GM12878 (cell line): ENCODE measurements around the gene TK1. TPM values are rescaled to one million over a fixed set of nuclear protein-coding genes. Genes with fewer than 3 reads are reported as not detected.
A peak's percentile ranks its signal among the peaks of the same experiment; 100 is the strongest.

ENCODE experiments used
- ATAC-seq: fragments of 200-7000 bp; cut with Tn5 transposase; 3 replicates; pipeline ENCODE4 v1.9.1; 2020; ENCODE audit warnings: mild to moderate bottlenecking, moderate library complexity
- BruUV-seq: library from RNA; stranded (reverse); fragments of 400-500 nt; replicated peaks from 2 replicates; lab custom pipeline; 2021; lab: Mats Ljungman, UMichigan
- CTCF ChIA-PET: fragments of 300-600 bp; sonication (Branson Sonifier 250); formaldehyde crosslinking; extraction: SDS; loops from one replicate; lab custom pipeline; 2021; ENCODE audit warnings: inconsistent platforms; lab: Yijun Ruan, JAX
- POLR2A ChIA-PET: fragments of 350-600 bp; formaldehyde crosslinking; extraction: SDS; loops from one replicate; lab custom pipeline; 2021; ENCODE audit warnings: inconsistent platforms; lab: Charles Lee
- RAD21 ChIA-PET: fragments of 300-600 bp; sonication (Branson Sonifier 250); formaldehyde crosslinking; loops from one replicate; lab custom pipeline; 2023; ENCODE audit warnings: antibody characterized with exemption; ENCODE audit not compliant: unreplicated experiment; lab: Charles Lee
- SMC1A ChIA-PET: fragments of 300-600 bp; sonication (Branson Sonifier 250); formaldehyde crosslinking; loops from one replicate; lab custom pipeline; 2023; ENCODE audit not compliant: unreplicated experiment, uncharacterized antibody; lab: Charles Lee
- DNase-seq: peaks from one replicate; pipeline ENCODE4 v3.0.0-alpha.2; 2011; ENCODE audit warnings: low read depth, low spot score
- FAIRE-seq: peaks from 3 replicates; lab custom pipeline; 2011; peaks lifted over from hg19 to GRCh38; lab: Jason Lieb, UNC
- H2AFZ ChIP-seq: 2 replicates; pipeline ENCODE4 v1.6.0; 2011; ENCODE audit warnings: low read depth, low read length, control low read depth; ENCODE audit not compliant: control insufficient read depth
- H3K27ac ChIP-seq: 2 replicates; pipeline ENCODE4 v1.5.1; 2011; ENCODE audit warnings: control low read depth; ENCODE audit not compliant: control insufficient read depth, insufficient read depth
- H3K27me3 ChIP-seq, 2 experiments: replicated peaks in 1 of 2; 2 replicates each; pipeline versions ENCODE4 v1.6.0 to v1.6.1; 2011; ENCODE audit warnings: low read length in 1 of 2; ENCODE audit not compliant: control insufficient read depth in 2 of 2, insufficient read depth in 2 of 2
- H3K36me3 ChIP-seq, 2 experiments: 2 replicates each; pipeline ENCODE4 v1.5.1; 2011; ENCODE audit warnings: low read length in 1 of 2; ENCODE audit not compliant: control insufficient read depth in 2 of 2, insufficient read depth in 2 of 2
- H3K4me1 ChIP-seq: 2 replicates; pipeline ENCODE4 v1.6.1; 2011; ENCODE audit warnings: mild to moderate bottlenecking, low read length, moderate library complexity, mixed read lengths; ENCODE audit not compliant: control insufficient read depth, insufficient read depth
- H3K4me2 ChIP-seq: 2 replicates; pipeline ENCODE4 v1.6.0; 2011; ENCODE audit warnings: control low read depth; ENCODE audit not compliant: control insufficient read depth, insufficient read depth
- H3K4me3 ChIP-seq: fragments of 200-600 bp; sonication (generic); 2 replicates; pipeline ENCODE4 v1.5.1; 2016
- H3K79me2 ChIP-seq: 2 replicates; pipeline ENCODE4 v1.6.0; 2011; ENCODE audit warnings: low read length; ENCODE audit not compliant: control insufficient read depth, insufficient read depth
- H3K9ac ChIP-seq: 2 replicates; pipeline ENCODE4 v1.8.0; 2011; ENCODE audit warnings: low read length, control low read depth, mixed read lengths; ENCODE audit not compliant: control insufficient read depth, insufficient read depth
- H3K9me3 ChIP-seq: replicated peaks from 3 replicates; pipeline ENCODE4 v1.5.1; 2011; ENCODE audit warnings: mild to moderate bottlenecking, low read length; ENCODE audit not compliant: control insufficient read depth, insufficient read depth
- H4K20me1 ChIP-seq: 2 replicates; pipeline ENCODE4 v1.6.0; 2011; ENCODE audit not compliant: control insufficient read depth, insufficient read depth
- BHLHE40 ChIP-seq, 2 experiments: fragments of 450-650 bp in 1 of 2; IDR thresholded peaks; 2 replicates each; pipeline ENCODE4 v1.6.1; 2011 to 2017; ENCODE audit warnings: low read depth in 2 of 2, borderline replicate concordance in 1 of 2, improper control_type of control experiment in 1 of 2, low read length in 1 of 2, mild to moderate bottlenecking in 1 of 2
- CREB1 ChIP-seq: IDR thresholded peaks from 2 replicates; pipeline ENCODE4 v1.6.1; 2012; ENCODE audit warnings: low read depth, mild to moderate bottlenecking, inconsistent platforms
- CREM ChIP-seq: IDR thresholded peaks from 2 replicates; pipeline ENCODE4 v1.6.1; 2014; ENCODE audit warnings: antibody characterized with exemption, low read depth
- EED ChIP-seq: sonication (generic); IDR thresholded peaks from 2 replicates; pipeline ENCODE4 v1.6.1; 2016; ENCODE audit warnings: antibody characterized with exemption, low read depth
- EGR1 ChIP-seq, 2 experiments: IDR thresholded peaks; 1 replicate in 1 of 2; 2 replicates in 1 of 2; pipeline ENCODE4 v1.6.1; 2011 to 2012; ENCODE audit warnings: low read depth in 2 of 2, low read length in 2 of 2, borderline replicate concordance in 1 of 2, mild to moderate bottlenecking in 1 of 2, moderate library complexity in 1 of 2
- EP300 ChIP-seq, 2 experiments: fragments of 150-350 bp in 1 of 2; IDR thresholded peaks; 2 replicates each; pipeline ENCODE4 v1.6.1; 2011 to 2012; ENCODE audit warnings: low read depth in 2 of 2, low read length in 2 of 2, borderline replicate concordance in 1 of 2, improper control_type of control experiment in 1 of 2, inconsistent platforms in 1 of 2; ENCODE audit not compliant: control insufficient read depth in 1 of 2
- EZH2 ChIP-seq: IDR thresholded peaks from 2 replicates; pipeline ENCODE4 v1.6.1; 2012; ENCODE audit warnings: low read depth, mild to moderate bottlenecking, control low read depth, inconsistent platforms, low read length, borderline replicate concordance; ENCODE audit not compliant: control insufficient read depth
- HDAC6 ChIP-seq: fragments of 200-600 bp; sonication (generic); IDR thresholded peaks from one replicate; pipeline ENCODE4 v1.8.0; 2017; ENCODE audit warnings: antibody characterized with exemption; ENCODE audit not compliant: unreplicated experiment
- IKZF1 ChIP-seq: fragments of 450-650 bp; conservative IDR thresholded peaks from 2 replicates; pipeline ENCODE4 v1.6.1; 2017; ENCODE audit warnings: antibody characterized with exemption, mild to moderate bottlenecking
- LARP7 ChIP-seq: fragments of 450-650 bp; IDR thresholded peaks from 2 replicates; pipeline ENCODE4 v1.6.1; 2017; ENCODE audit warnings: mild to moderate bottlenecking
- MTA3 ChIP-seq: IDR thresholded peaks from 2 replicates; pipeline ENCODE4 v1.6.1; 2012; ENCODE audit warnings: low read length, inconsistent platforms, borderline replicate concordance
- NBN ChIP-seq: fragments of 450-650 bp; IDR thresholded peaks from 2 replicates; pipeline ENCODE4 v1.6.1; 2016
- PBX3 ChIP-seq: IDR thresholded peaks from 2 replicates; pipeline ENCODE4 v1.6.1; 2011; ENCODE audit warnings: mild to moderate bottlenecking, low read depth, low read length, moderate library complexity; ENCODE audit not compliant: insufficient replicate concordance
- RAD51 ChIP-seq: fragments of 450-650 bp; IDR thresholded peaks from 2 replicates; pipeline ENCODE4 v1.6.1; 2016; ENCODE audit warnings: moderate library complexity, mild to moderate bottlenecking, inconsistent platforms
- SIX5 ChIP-seq: IDR thresholded peaks from 2 replicates; pipeline ENCODE4 v1.6.1; 2011; ENCODE audit warnings: mild to moderate bottlenecking, low read depth, low read length, moderate library complexity; ENCODE audit not compliant: severe bottlenecking
- SMAD5 ChIP-seq: IDR thresholded peaks from 2 replicates; pipeline ENCODE4 v1.6.1; 2016; ENCODE audit warnings: antibody characterized with exemption, low read depth
- STAT1 ChIP-seq: fragments of 450-650 bp; conservative IDR thresholded peaks from 2 replicates; pipeline ENCODE4 v1.6.1; 2014; ENCODE audit warnings: antibody characterized with exemption, mild to moderate bottlenecking
- SUPT20H ChIP-seq: IDR thresholded peaks from 2 replicates; pipeline ENCODE4 v1.6.1; 2011; ENCODE audit warnings: low read depth, mild to moderate bottlenecking, low read length, moderate library complexity, borderline replicate concordance; ENCODE audit not compliant: control insufficient read depth
- TBL1XR1 ChIP-seq: IDR thresholded peaks from 2 replicates; pipeline ENCODE4 v1.6.1; 2012; ENCODE audit warnings: low read depth, low read length, improper control_type of control experiment
- TCF12 ChIP-seq: IDR thresholded peaks from 2 replicates; pipeline ENCODE4 v1.6.1; 2011; ENCODE audit warnings: low read depth, mild to moderate bottlenecking, low read length
- ZBED1 ChIP-seq: IDR thresholded peaks from 2 replicates; pipeline ENCODE4 v1.6.1; 2016; ENCODE audit warnings: borderline replicate concordance
- WGBS: methylation state at CpG from one replicate; pipeline ENCODE4 v1.1.6; 2016; ENCODE audit warnings: low lambda C conversion rate; ENCODE audit not compliant: insufficient replicate concordance, insufficient coverage; ENCODE audit errors: missing lambda C conversion rate; 5-methylcytosine and 5-hydroxymethylcytosine counted together
- in situ Hi-C: fragments of 300-500 bp; cut with MboI; formaldehyde crosslinking; loops from 9 replicates; pipeline ENCODE4 v1.14.3; 2018; ENCODE audit warnings: mixed read lengths
- intact Hi-C: fragments of 100-400 bp; cut with micrococcal nuclease; formaldehyde crosslinking; loops from one replicate; pipeline ENCODE4 v1.14.2; 2022; ENCODE audit not compliant: unreplicated experiment
- polyA plus RNA-seq, 11 experiments: library from polyadenylated mRNA; depleted of rRNA in 4 of 11; unstranded in 6 of 11; stranded (reverse) in 5 of 11; fragments of >200 nt; fragmentation: Nextera tagmentation in 4 of 11; fragmentation: Illumina TruSeq in 1 of 11; extraction: Ambion mirVana in 4 of 11; extraction: Trizol in 1 of 11; gene quantifications; 1 replicate in 1 of 11; 2 replicates in 10 of 11; pipeline versions ENCODE4 v1.2.1 to v1.2.3, GENCODE V29; 2011 to 2016; ENCODE audit warnings: inconsistent platforms in 2 of 11, missing spikeins in 2 of 11, low read depth in 1 of 11
- total RNA-seq, 4 experiments: library from RNA; depleted of rRNA in 3 of 4; stranded (reverse); fragments of >200 nt in 3 of 4; fragmentation: Illumina TruSeq in 1 of 4; extraction: Trizol in 1 of 4; gene quantifications; 2 replicates each; pipeline versions ENCODE4 v1.2.1 to v1.2.3, GENCODE V29; 2013 to 2021

The TK1 gene
- total and polyA plus RNA-seq, 10 of the 15 experiments (the other 5 are each of a cell fraction or from before 2014, with no cell fraction given), result 4.6 to 175 (median 77.9) TPM

DNA sequence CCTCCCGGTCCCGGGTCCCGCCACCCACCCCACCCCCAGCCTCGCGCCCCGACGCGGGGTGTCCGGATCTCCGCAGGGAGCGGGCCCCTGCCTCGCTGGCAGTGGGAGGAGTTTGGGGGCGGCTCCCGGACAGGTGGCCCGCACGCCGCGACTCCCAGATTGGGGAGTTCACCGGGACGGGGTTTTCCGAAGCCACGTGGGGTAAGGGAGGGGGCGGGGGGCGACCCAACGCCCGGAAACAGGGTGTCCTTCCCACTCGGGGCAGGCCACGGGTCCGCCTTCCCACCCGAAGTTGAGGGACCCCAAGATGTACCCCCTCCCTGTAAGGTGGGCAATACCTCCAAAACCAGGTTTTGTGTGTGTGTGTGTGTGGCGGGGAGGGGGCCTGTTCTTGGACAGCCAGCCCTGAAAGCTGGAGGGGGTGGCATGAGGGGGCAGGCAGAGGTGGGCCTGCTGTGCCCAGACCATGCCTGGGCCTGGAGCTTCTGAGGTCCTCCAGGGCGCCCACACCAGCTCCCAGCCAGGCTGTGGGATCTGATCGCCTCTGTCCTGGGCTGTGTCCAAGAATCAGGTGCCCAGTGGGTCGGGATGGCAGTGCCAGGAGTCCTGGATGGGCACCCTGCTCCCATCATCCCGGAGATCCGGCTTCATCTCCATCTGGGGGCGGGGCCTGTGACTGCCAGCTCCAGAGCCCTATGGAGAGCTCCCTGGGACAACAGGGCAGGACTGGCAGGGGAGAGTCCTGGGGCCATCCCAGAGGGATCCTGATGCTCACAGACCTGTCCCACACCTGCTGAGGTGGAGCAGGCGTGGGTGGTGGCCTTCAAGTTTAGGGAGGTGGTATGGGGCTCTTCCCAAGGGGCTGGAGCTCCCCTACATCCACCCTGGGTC, 17.7 kb downstream of the TK1 start:
- peaks cover 38% of the 10 kb centered on the region for H3K4me1 ChIP-seq
- H3K9me3 ChIP-seq, result no peaks in the 10 kb centered on the region
- ChIA-PET CTCF (interaction anchor here (0.6 to 1.9 kb wide), 7 partner anchors 11 to 37 kb away, joined by 3 to 11 read pairs (median 4); no protein-coding TSS in a partner anchor), RAD21 (interaction anchor here (0.8 to 2.2 kb wide), 9 partner anchors 11 to 82 kb away, joined by 3 to 8 read pairs (median 4); partner anchors contain the start of gene TMC8), SMC1A (interaction anchor here (1.1 to 1.9 kb wide), 8 partner anchors 14 to 41 kb away, joined by 3 to 11 read pairs (median 5); no protein-coding TSS in a partner anchor), POLR2A (interaction anchor here (0.6 to 8.7 kb wide), 9 partner anchors 9 to 55 kb away, joined by 4 to 85 read pairs (median 6); partner anchors contain the start of genes TMC6 and TMC8)
- no peak overlapping the region for H2AFZ ChIP-seq
- H3K36me3 ChIP-seq, result peaks cover 0 to 19% of the 10 kb centered on the region in 2 experiments; a peak in 3 of 4 replicates
- peak; percentile 42 for ATAC-seq
- H3K27ac ChIP-seq, result peak overlapping the region; percentile 94
- no peaks in the 10 kb centered on the region; the same call in 1 of the 2 replicates for H4K20me1 ChIP-seq
- H3K27me3 ChIP-seq, result no peaks in the 10 kb centered on the region
- in situ Hi-C loops (loop anchor here (25.0 kb wide), 1 partner anchor 1907 kb away; the partner anchor contains the start of gene UBALD2), intact Hi-C loops (loop anchor here (2.0 kb wide), 1 partner anchor 14 kb away; no protein-coding TSS in a partner anchor)
- BruUV-seq, result no TSS peak
- FAIRE-seq, result no peak
- peaks cover 54% of the 10 kb centered on the region for H3K79me2 ChIP-seq
- H3K9ac ChIP-seq, result peak overlapping the region; percentile 97
- WGBS, result 0% methylated on average over 20 of the region's 38 CpGs
- peak overlapping the region; percentile 70 for H3K4me3 ChIP-seq
- H3K4me2 ChIP-seq, result peak overlapping the region; percentile 96
- DNase-seq, result no peak
- TF ChIP-seq STAT1 (no peak), IKZF1 (peak; percentile 0; the same call in 1 of the 2 replicates), LARP7 (peak; percentile 71; the same call in 1 of the 2 replicates), RAD51 (peak; percentile 63; the same call in 1 of the 2 replicates), HDAC6 (no peak), TBL1XR1 (0 out of 2 replicates have a peak, but pooled peaks have one; percentile 49), CREM (0 out of 2 replicates have a peak, but pooled peaks have one; percentile 20), NBN (0 out of 2 replicates have a peak, but pooled peaks have one; percentile 31), BHLHE40 (IDR thresholded peaks at IDR 0.05; ENCODE audit: borderline replicate concordance in 1 of 2, low read depth in 2 of 2, low read length in 1 of 2) (peak; percentile 66 to 78; a peak in 3 of 4 replicates), EZH2 (no peak), SMAD5 (no peak), EED (0 out of 2 replicates have a peak, but pooled peaks have one; percentile 19), EGR1 (IDR thresholded peaks at IDR 0.05; ENCODE audit: borderline replicate concordance in 1 of 2, low read depth in 2 of 2, low read length in 2 of 2) (peak in 1 of 2 experiments; percentile 66; a peak in 2 of 3 replicates), SIX5 (no peak), SUPT20H (no peak), EP300 (IDR thresholded peaks at IDR 0.05; ENCODE audit: borderline replicate concordance in 1 of 2, control insufficient read depth in 1 of 2, low read depth in 2 of 2, low read length in 2 of 2) (0 out of 4 replicates have a peak, but pooled peaks have one; percentile 10), PBX3 (peak; percentile 39), MTA3 (0 out of 2 replicates have a peak, but pooled peaks have one; percentile 20), ZBED1 (0 out of 2 replicates have a peak, but pooled peaks have one; percentile 18), TCF12 (peak; percentile 69; the same call in 1 of the 2 replicates), CREB1 (peak; percentile 14; the same call in 1 of the 2 replicates)
